ENCODE measurements around the gene SPIRE2.

SPIRE2 gene

GRCh38 chr16:89918453-89919347 is 90.4 kb downstream of the SPIRE2 start, which contains the start of gene MC1R:
Gene MC1R, plus strand, starts transcription at chr16:89918862. Its CDS starts 397 bp downstream, at chr16:89919259.
- DNase-seq = no peak

GRCh38 chr16:89919535-89920406 is 91.5 kb downstream of the SPIRE2 start:
- DNase-seq = no peak

- DNase-seq = peak; percentile 20
Measured at GRCh38 chr16:89920723-89921122, 92.4 kb downstream of the SPIRE2 start.

All from suppressor macrophage treated with lipopolysaccharide for 4 hours (primary cell).